Astrocyte (in vitro differentiated cells and primary cell): ENCODE results near the gene ENKUR. TPM values are rescaled to one million over a fixed set of nuclear protein-coding genes. Genes with fewer than 3 reads are reported as not detected.
A peak's percentile ranks its signal among the peaks of the same experiment; 100 is the strongest.

ENCODE experiments used
- DNase-seq: peaks from one replicate; pipeline ENCODE4 v3.0.0-alpha.2; 2010; ENCODE audit warnings: low read depth
- FAIRE-seq: peaks from 2 replicates; lab custom pipeline; 2011; peaks lifted over from hg19 to GRCh38; lab: Jason Lieb, UNC
- H2AFZ ChIP-seq: 2 replicates; pipeline ENCODE4 v1.6.0; 2012; ENCODE audit warnings: low read depth, low read length, inconsistent platforms
- H3K27ac ChIP-seq: 2 replicates; pipeline ENCODE4 v1.5.1; 2011; ENCODE audit warnings: low read depth, low read length, inconsistent platforms
- H3K27me3 ChIP-seq: 2 replicates; pipeline ENCODE4 v1.6.0; 2011; ENCODE audit warnings: low read length, inconsistent platforms; ENCODE audit not compliant: insufficient read depth
- H3K36me3 ChIP-seq: 2 replicates; pipeline ENCODE4 v1.5.1; 2011; ENCODE audit warnings: low read length, inconsistent platforms; ENCODE audit not compliant: insufficient read depth
- H3K4me1 ChIP-seq: 2 replicates; pipeline ENCODE4 v1.5.1; 2011; ENCODE audit warnings: low read length, inconsistent platforms; ENCODE audit not compliant: insufficient read depth
- H3K4me2 ChIP-seq: 2 replicates; pipeline ENCODE4 v1.6.0; 2012; ENCODE audit warnings: low read length, inconsistent platforms
- H3K4me3 ChIP-seq: 2 replicates; pipeline ENCODE4 v1.5.1; 2011; ENCODE audit warnings: low read depth, mild to moderate bottlenecking, low read length, inconsistent platforms; ENCODE audit not compliant: insufficient read depth
- H3K79me2 ChIP-seq: 2 replicates; pipeline ENCODE4 v1.6.0; 2012; ENCODE audit warnings: mild to moderate bottlenecking, low read length, inconsistent platforms; ENCODE audit not compliant: insufficient read depth
- H3K9ac ChIP-seq: 2 replicates; pipeline ENCODE4 v1.6.0; 2012; ENCODE audit warnings: mild to moderate bottlenecking, low read length, inconsistent platforms
- H3K9me3 ChIP-seq: 2 replicates; pipeline ENCODE4 v1.5.1; 2012; ENCODE audit warnings: low read depth, mild to moderate bottlenecking, low read length, inconsistent platforms; ENCODE audit not compliant: insufficient read depth
- H4K20me1 ChIP-seq: 2 replicates; pipeline ENCODE4 v1.6.0; 2012; ENCODE audit warnings: low read length, inconsistent platforms; ENCODE audit not compliant: insufficient read depth
- H3K27ac Mint-ChIP-seq: one replicate; pipeline ENCODE4 v1.8.0; 2021; ENCODE audit warnings: mild to moderate bottlenecking, mixed read lengths; ENCODE audit not compliant: unreplicated experiment
- H3K27me3 Mint-ChIP-seq: one replicate; pipeline ENCODE4 v1.8.0; 2021; ENCODE audit warnings: low read depth, mixed read lengths; ENCODE audit not compliant: unreplicated experiment
- H3K36me3 Mint-ChIP-seq: one replicate; pipeline ENCODE4 v1.8.0; 2021; ENCODE audit warnings: low read depth, mixed read lengths; ENCODE audit not compliant: unreplicated experiment
- H3K4me1 Mint-ChIP-seq: one replicate; pipeline ENCODE4 v1.8.0; 2021; ENCODE audit warnings: low read depth, mixed read lengths; ENCODE audit not compliant: unreplicated experiment
- H3K4me3 Mint-ChIP-seq: one replicate; pipeline ENCODE4 v1.8.0; 2021; ENCODE audit warnings: mild to moderate bottlenecking, moderate library complexity, mixed read lengths; ENCODE audit not compliant: unreplicated experiment
- H3K9me3 Mint-ChIP-seq: one replicate; pipeline ENCODE4 v1.8.0; 2021; ENCODE audit warnings: mild to moderate bottlenecking, mixed read lengths; ENCODE audit not compliant: unreplicated experiment
- EZH2 ChIP-seq: IDR thresholded peaks from 2 replicates; pipeline ENCODE4 v1.6.1; 2012; ENCODE audit warnings: mild to moderate bottlenecking, low read length, inconsistent platforms; ENCODE audit not compliant: insufficient read depth
- total RNA-seq: library from RNA; stranded (reverse); gene quantifications from 2 replicates; pipeline ENCODE4 v1.2.1, GENCODE V29; 2021
- TF ChIP-seq, protein P1 (sequence below): IDR thresholded peaks from 2 replicates; pipeline ENCODE4 v1.5.1; 2011; ENCODE audit warnings: low read depth, mild to moderate bottlenecking, inconsistent platforms, low read length, moderate library complexity; ENCODE audit not compliant: insufficient read depth

ENKUR gene
- total RNA-seq, 1 donor from 2014 or later = 0.34 TPM

DNA sequence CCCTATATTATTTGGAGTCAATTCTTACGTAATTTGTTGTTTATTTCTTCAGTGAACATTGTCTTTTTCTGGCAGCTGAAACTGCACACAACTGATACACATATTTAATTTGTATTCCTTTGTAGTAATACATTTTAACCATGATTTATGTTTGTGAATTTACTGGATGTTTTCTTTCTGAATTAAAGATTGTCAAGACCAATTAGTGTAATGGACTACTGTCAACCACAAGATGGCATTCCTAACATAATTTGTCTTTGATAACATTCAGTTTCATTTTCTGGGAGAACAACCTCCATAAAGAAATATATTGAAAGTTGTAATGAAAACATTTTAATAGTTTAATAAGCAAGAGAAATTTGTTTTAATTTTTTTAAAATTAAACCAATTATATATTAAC is 10.5 kb upstream of the ENKUR start:
- no peak overlapping the region for H3K4me3 Mint-ChIP-seq
- DNase-seq = peak; percentile 29
- no peaks in the 10 kb centered on the region for H3K27me3 ChIP-seq
- H3K79me2 ChIP-seq = no peaks in the 10 kb centered on the region
- TF ChIP-seq, protein P1, sequence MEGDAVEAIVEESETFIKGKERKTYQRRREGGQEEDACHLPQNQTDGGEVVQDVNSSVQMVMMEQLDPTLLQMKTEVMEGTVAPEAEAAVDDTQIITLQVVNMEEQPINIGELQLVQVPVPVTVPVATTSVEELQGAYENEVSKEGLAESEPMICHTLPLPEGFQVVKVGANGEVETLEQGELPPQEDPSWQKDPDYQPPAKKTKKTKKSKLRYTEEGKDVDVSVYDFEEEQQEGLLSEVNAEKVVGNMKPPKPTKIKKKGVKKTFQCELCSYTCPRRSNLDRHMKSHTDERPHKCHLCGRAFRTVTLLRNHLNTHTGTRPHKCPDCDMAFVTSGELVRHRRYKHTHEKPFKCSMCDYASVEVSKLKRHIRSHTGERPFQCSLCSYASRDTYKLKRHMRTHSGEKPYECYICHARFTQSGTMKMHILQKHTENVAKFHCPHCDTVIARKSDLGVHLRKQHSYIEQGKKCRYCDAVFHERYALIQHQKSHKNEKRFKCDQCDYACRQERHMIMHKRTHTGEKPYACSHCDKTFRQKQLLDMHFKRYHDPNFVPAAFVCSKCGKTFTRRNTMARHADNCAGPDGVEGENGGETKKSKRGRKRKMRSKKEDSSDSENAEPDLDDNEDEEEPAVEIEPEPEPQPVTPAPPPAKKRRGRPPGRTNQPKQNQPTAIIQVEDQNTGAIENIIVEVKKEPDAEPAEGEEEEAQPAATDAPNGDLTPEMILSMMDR = no peak
- no peak for TF ChIP-seq EZH2
- H3K9me3 Mint-ChIP-seq = peaks cover 3% of the 10 kb centered on the region
- H3K4me1 Mint-ChIP-seq = no peaks in the 10 kb centered on the region
- H3K27ac ChIP-seq = no peak overlapping the region
- H3K4me3 ChIP-seq = no peak overlapping the region
- H3K4me2 ChIP-seq = no peak overlapping the region
- no peaks in the 10 kb centered on the region for H3K9me3 ChIP-seq
- no peaks in the 10 kb centered on the region for H3K36me3 ChIP-seq
- H3K9ac ChIP-seq = no peak overlapping the region
- H3K27ac Mint-ChIP-seq = no peak overlapping the region
- H3K36me3 Mint-ChIP-seq = no peaks in the 10 kb centered on the region
- no peaks in the 10 kb centered on the region for H3K27me3 Mint-ChIP-seq
- H3K4me1 ChIP-seq = no peaks in the 10 kb centered on the region
- no peak for FAIRE-seq
- H4K20me1 ChIP-seq = no peaks in the 10 kb centered on the region
- no peak overlapping the region for H2AFZ ChIP-seq

DNA sequence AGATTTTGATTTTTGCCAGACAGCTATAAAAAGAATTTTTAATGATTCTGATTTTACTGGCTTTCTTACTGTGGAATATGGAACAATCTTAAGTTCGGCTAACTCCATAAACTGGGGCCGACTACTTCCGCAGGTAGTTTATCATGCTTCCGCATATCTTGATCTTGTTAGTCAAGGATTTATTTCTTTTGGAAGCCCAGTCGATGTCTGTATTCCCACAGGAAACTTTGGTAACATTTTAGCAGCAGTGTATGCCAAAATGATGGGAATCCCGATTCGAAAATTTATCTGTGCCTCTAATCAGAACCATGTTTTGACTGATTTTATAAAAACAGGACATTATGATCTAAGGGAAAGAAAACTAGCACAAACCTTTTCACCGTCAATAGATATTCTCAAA is 8.6 kb upstream of the ENKUR start:
- FAIRE-seq (no peak), DNase-seq (no peak)
- H3K27me3 Mint-ChIP-seq = no peaks in the 10 kb centered on the region
- Histone ChIP-seq H3K4me2 (no peak overlapping the region), H3K4me1 (no peaks in the 10 kb centered on the region), H3K27ac (no peak overlapping the region), H3K9ac (no peak overlapping the region), H3K9me3 (no peaks in the 10 kb centered on the region), H3K4me3 (no peak overlapping the region), H3K79me2 (no peaks in the 10 kb centered on the region), H3K36me3 (no peaks in the 10 kb centered on the region), H4K20me1 (no peaks in the 10 kb centered on the region), H2AFZ (no peak overlapping the region), H3K27me3 (no peaks in the 10 kb centered on the region)
- no peak overlapping the region for H3K4me3 Mint-ChIP-seq
- no peak for TF ChIP-seq EZH2
- TF ChIP-seq, protein P1 = no peak
- no peaks in the 10 kb centered on the region for H3K36me3 Mint-ChIP-seq
- no peaks in the 10 kb centered on the region for H3K4me1 Mint-ChIP-seq
- H3K27ac Mint-ChIP-seq = no peak overlapping the region
- H3K9me3 Mint-ChIP-seq = no peaks in the 10 kb centered on the region

DNA sequence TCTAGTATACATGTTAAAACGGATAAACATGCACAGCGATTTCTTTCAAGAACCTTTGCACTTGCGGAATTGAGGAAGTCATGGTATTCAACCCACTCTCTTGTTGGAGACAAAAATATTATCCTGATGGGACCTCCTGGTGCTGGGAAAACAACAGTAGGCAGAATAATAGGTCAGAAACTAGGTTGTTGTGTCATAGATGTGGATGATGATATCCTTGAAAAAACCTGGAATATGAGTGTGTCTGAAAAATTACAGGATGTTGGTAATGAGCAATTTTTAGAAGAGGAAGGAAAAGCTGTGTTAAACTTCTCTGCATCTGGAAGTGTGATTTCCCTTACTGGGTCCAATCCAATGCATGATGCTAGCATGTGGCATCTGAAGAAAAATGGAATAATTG is 7.3 kb upstream of the ENKUR start:
- DNase-seq (no peak), FAIRE-seq (peak; percentile 45)
- no peaks in the 10 kb centered on the region for H3K27me3 ChIP-seq
- no peak overlapping the region for H3K9ac ChIP-seq
- Mint-ChIP-seq H3K27ac (no peak overlapping the region), H3K27me3 (no peaks in the 10 kb centered on the region), H3K4me3 (no peak overlapping the region), H3K36me3 (no peaks in the 10 kb centered on the region), H3K4me1 (no peaks in the 10 kb centered on the region), H3K9me3 (no peaks in the 10 kb centered on the region)
- no peak overlapping the region for H2AFZ ChIP-seq
- TF ChIP-seq, protein P1 = no peak
- no peak for TF ChIP-seq EZH2
- no peaks in the 10 kb centered on the region for H3K4me1 ChIP-seq
- H3K4me2 ChIP-seq = peak overlapping the region; percentile 5
- H3K27ac ChIP-seq = no peak overlapping the region
- no peaks in the 10 kb centered on the region for H3K36me3 ChIP-seq
- no peak overlapping the region for H3K4me3 ChIP-seq
- H3K9me3 ChIP-seq = no peaks in the 10 kb centered on the region
- H3K79me2 ChIP-seq = peaks cover 2% of the 10 kb centered on the region
- H4K20me1 ChIP-seq = no peaks in the 10 kb centered on the region
